Tibial nerve (tissue), 4 donors: Measurements from ENCODE around the gene PPM1K. TPM values are rescaled to one million over a fixed set of nuclear protein-coding genes. Genes with fewer than 3 reads are reported as not detected.

Source experiments
- DNase-seq, 2 donors: peaks; one replicate each; pipeline ENCODE4 v3.0.0-alpha.2; 2019; ENCODE audit warnings: low spot score in 2 of 2
- H3K27ac ChIP-seq, 4 donors: fragments of 200-600 bp; sonication (generic) in 3 of 4; one replicate each; pipeline ENCODE4 v1.5.1; 2017 to 2019; ENCODE audit warnings: mild to moderate bottlenecking in 1 of 4
- H3K27me3 ChIP-seq, 2 donors: fragments of 200-600 bp; sonication (generic) in 1 of 2; one replicate each; pipeline versions ENCODE4 v1.5.1 to v1.6.0; 2017 to 2019
- H3K36me3 ChIP-seq, 3 donors: fragments of 200-600 bp; sonication (generic); one replicate each; pipeline ENCODE4 v1.5.1; 2018 to 2019
- H3K4me1 ChIP-seq, 4 donors: fragments of 200-600 bp; sonication (generic) in 3 of 4; one replicate each; pipeline ENCODE4 v1.5.1; 2017 to 2019
- H3K4me3 ChIP-seq, 4 donors: fragments of 200-600 bp; sonication (generic) in 3 of 4; one replicate each; pipeline ENCODE4 v1.5.1; 2017 to 2019; ENCODE audit warnings: mild to moderate bottlenecking in 1 of 4, moderate library complexity in 1 of 4
- H3K9me3 ChIP-seq, 4 donors: fragments of 200-600 bp; sonication (generic) in 3 of 4; one replicate each; pipeline ENCODE4 v1.5.1; 2017 to 2019
- CTCF ChIP-seq, 5 experiments: fragments of 200-600 bp in 3 of 5; fragments of 450-650 bp in 2 of 5; sonication (generic) in 3 of 5; IDR thresholded peaks; one replicate each; pipeline ENCODE4 v1.5.1; 2016 to 2019; ENCODE audit warnings: antibody characterized with exemption in 5 of 5, mild to moderate bottlenecking in 3 of 5, moderate library complexity in 2 of 5
- EP300 ChIP-seq, 2 donors: sonication (generic); formaldehyde crosslinking; IDR thresholded peaks; one replicate each; pipeline ENCODE4 v1.6.1; 2017; ENCODE audit warnings: antibody characterized with exemption in 2 of 2, mild to moderate bottlenecking in 1 of 2
- POLR2A ChIP-seq, 2 donors: fragments of 450-650 bp; IDR thresholded peaks; one replicate each; pipeline ENCODE4 v1.6.1; 2017; ENCODE audit warnings: antibody characterized with exemption in 2 of 2, mild to moderate bottlenecking in 2 of 2, moderate library complexity in 2 of 2
- WGBS, 2 donors: methylation state at CpG; one replicate each; pipeline ENCODE4 v1.1.5; 2018; 5-methylcytosine and 5-hydroxymethylcytosine counted together
- total RNA-seq, 4 donors: library from RNA; depleted of rRNA; stranded (reverse); fragments of >200 nt; gene quantifications; one replicate each; pipeline ENCODE4 v1.1.0, GENCODE V29; 2016

PPM1K gene
- total RNA-seq, 4 donors from 2014 or later: 35.1 to 84.3 (median 71.1) TPM

- Histone ChIP-seq H3K4me1 (no peaks in the 10 kb centered on the region), H3K27ac (no peak overlapping the region), H3K27me3 (no peaks in the 10 kb centered on the region), H3K4me3 (no peak overlapping the region), H3K9me3 (no peaks in the 10 kb centered on the region), H3K36me3 (no peaks in the 10 kb centered on the region)
- 86 to 87% methylated on average over 6 of the region's 6 CpGs for WGBS, 2 donors
- no peak for DNase-seq
- TF ChIP-seq POLR2A (IDR thresholded peaks at IDR 0.05): no peak
- TF ChIP-seq EP300 (IDR thresholded peaks at IDR 0.05): no peak
- TF ChIP-seq CTCF (IDR thresholded peaks at IDR 0.05): no peak
These were observed 13.5 kb upstream of the PPM1K start for GRCh38 chr4:88297725-88298454.

- Histone ChIP-seq H3K4me3 (no peak overlapping the region), H3K27ac (no peak overlapping the region), H3K27me3 (no peaks in the 10 kb centered on the region), H3K9me3 (no peaks in the 10 kb centered on the region), H3K4me1 (no peaks in the 10 kb centered on the region), H3K36me3 (no peaks in the 10 kb centered on the region)
- TF ChIP-seq POLR2A (IDR thresholded peaks at IDR 0.05) (no peak), EP300 (IDR thresholded peaks at IDR 0.05) (no peak), CTCF (IDR thresholded peaks at IDR 0.05) (no peak)
- no peak for DNase-seq
- WGBS, 2 donors: 92 to 93% methylated on average over 1 of the region's 1 CpG
These were observed 12.8 kb upstream of the PPM1K start for GRCh38 chr4:88297212-88297516.

GRCh38 chr4:88296413-88297211 is 12.3 kb upstream of the PPM1K start:
- no peaks in the 10 kb centered on the region for H3K9me3 ChIP-seq
- 87 to 91% methylated on average over 2 to 4 of the region's 5 CpGs for WGBS, 2 donors
- no peaks in the 10 kb centered on the region for H3K36me3 ChIP-seq
- peaks cover 0 to 6% (median 0%) of the 10 kb centered on the region in 4 donors for H3K4me1 ChIP-seq
- no peaks in the 10 kb centered on the region for H3K27me3 ChIP-seq
- TF ChIP-seq EP300 (IDR thresholded peaks at IDR 0.05) (no peak), CTCF (IDR thresholded peaks at IDR 0.05) (no peak), POLR2A (IDR thresholded peaks at IDR 0.05) (no peak)
- no peak for DNase-seq
- no peak overlapping the region for H3K27ac ChIP-seq
- H3K4me3 ChIP-seq: no peak overlapping the region

- no peak overlapping the region for H3K27ac ChIP-seq
- H3K9me3 ChIP-seq: no peaks in the 10 kb centered on the region
- TF ChIP-seq EP300 (IDR thresholded peaks at IDR 0.05) (no peak), POLR2A (IDR thresholded peaks at IDR 0.05) (no peak), CTCF (IDR thresholded peaks at IDR 0.05) (no peak)
- no peaks in the 10 kb centered on the region for H3K36me3 ChIP-seq
- WGBS, 2 donors: 89 to 94% methylated on average over 1 to 5 of the region's 6 CpGs
- DNase-seq: no peak
- H3K4me3 ChIP-seq: no peak overlapping the region
- H3K27me3 ChIP-seq: no peaks in the 10 kb centered on the region
- peaks cover 0 to 12% (median 0%) of the 10 kb centered on the region in 4 donors for H3K4me1 ChIP-seq
These were observed 11.3 kb upstream of the PPM1K start for GRCh38 chr4:88295656-88296055.

- H3K27ac ChIP-seq: peak overlapping the region; percentile 69 to 88 (median 88)
- DNase-seq: peak in 1 of 2 donors; percentile 28
These were observed 6.6 kb upstream of the PPM1K start for GRCh38 chr4:88291003-88291402.

More at GRCh38 chr4:88291003-88291402, 6.6 kb upstream of the PPM1K start:
- 27 to 42% methylated on average over 4 of the region's 4 CpGs for WGBS, 2 donors
- no peaks in the 10 kb centered on the region for H3K36me3 ChIP-seq
- H3K4me3 ChIP-seq: no peak overlapping the region
- no peaks in the 10 kb centered on the region for H3K9me3 ChIP-seq
- peak; percentile 85 to 89 for TF ChIP-seq EP300 (IDR thresholded peaks at IDR 0.05)
- TF ChIP-seq POLR2A (IDR thresholded peaks at IDR 0.05): peak in 1 of 2 donors; percentile 56
- TF ChIP-seq CTCF (IDR thresholded peaks at IDR 0.05): no peak
- peaks cover 0 to 33% (median 6%) of the 10 kb centered on the region in 4 donors for H3K4me1 ChIP-seq
- no peaks in the 10 kb centered on the region for H3K27me3 ChIP-seq
